GM21381 (cell line): ENCODE results near the gene SLCO2B1.
"Not testable (repeated sequence)": the region's sequence is repeated elsewhere in the genome, so short reads cannot be mapped to it uniquely, and the experiment has no call there.

Source experiments
- ATAC-seq: cut with Tn5 transposase; IDR thresholded peaks from one replicate; pipeline ENCODE4 v1.9.1; 2021; ENCODE audit warnings: mild to moderate bottlenecking, moderate library complexity; ENCODE audit not compliant: unreplicated experiment

Gene SLCO2B1, protein sequence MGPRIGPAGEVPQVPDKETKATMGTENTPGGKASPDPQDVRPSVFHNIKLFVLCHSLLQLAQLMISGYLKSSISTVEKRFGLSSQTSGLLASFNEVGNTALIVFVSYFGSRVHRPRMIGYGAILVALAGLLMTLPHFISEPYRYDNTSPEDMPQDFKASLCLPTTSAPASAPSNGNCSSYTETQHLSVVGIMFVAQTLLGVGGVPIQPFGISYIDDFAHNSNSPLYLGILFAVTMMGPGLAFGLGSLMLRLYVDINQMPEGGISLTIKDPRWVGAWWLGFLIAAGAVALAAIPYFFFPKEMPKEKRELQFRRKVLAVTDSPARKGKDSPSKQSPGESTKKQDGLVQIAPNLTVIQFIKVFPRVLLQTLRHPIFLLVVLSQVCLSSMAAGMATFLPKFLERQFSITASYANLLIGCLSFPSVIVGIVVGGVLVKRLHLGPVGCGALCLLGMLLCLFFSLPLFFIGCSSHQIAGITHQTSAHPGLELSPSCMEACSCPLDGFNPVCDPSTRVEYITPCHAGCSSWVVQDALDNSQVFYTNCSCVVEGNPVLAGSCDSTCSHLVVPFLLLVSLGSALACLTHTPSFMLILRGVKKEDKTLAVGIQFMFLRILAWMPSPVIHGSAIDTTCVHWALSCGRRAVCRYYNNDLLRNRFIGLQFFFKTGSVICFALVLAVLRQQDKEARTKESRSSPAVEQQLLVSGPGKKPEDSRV

DNA sequence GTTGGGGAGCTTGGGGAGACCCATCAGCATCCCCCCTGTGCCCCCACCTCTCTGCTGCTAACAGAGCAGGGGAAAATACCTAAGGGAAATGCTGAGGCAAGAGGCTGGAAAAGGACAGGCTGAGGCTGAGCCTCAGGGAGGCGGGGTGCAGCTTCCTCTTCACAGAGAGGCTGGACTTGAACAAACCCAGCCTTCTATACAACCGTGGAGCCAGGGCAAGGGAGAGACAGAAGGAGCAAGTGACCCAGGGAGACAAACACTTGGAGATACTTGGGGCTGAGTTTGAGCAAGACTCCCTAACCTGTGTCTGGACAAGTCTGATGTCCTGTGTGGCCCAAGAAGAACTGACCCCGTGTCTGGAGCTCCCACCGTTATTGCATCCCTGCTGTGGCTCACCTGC is at the start of gene SLCO2B1:
SLCO2B1 (plus strand) TSS at position 229 of the 400 bp plus-strand sequence. CDS start 275 bp downstream, outside the sequence.
- ATAC-seq, result no peak

DNA sequence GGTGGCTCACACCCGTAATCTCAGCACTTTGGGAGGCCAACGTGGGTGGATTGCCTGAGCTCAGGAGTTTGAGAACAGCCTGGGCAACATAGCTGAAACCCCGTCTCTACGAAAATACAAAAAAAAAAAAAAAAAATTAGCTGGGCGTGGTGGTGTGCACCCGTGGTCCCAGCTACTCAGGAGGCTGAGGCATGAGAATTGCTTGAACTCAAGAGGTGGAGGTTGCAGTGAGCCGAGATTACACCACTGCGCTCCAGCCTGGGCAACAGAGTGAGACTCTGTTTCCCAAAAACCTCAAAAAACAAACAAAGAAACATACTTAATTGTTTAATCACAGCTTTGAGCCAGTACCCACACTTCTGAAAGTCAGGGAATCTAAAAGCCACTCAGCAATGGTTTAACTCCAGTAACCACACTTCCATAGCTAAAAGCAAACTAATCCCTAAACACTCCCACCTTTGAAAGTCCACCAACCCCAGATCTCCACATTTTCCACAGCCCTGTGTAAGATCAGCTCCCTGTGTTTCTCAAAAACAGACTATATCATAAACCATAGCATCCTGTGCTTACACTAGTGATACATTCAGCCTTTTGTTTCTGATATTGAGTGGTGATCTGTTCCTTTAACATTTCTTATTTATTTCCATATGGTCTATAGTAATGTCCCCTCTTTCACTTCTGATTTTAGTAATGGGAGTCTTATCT is 49.3 kb upstream of the SLCO2B1 start:
- no peak for ATAC-seq

DNA sequence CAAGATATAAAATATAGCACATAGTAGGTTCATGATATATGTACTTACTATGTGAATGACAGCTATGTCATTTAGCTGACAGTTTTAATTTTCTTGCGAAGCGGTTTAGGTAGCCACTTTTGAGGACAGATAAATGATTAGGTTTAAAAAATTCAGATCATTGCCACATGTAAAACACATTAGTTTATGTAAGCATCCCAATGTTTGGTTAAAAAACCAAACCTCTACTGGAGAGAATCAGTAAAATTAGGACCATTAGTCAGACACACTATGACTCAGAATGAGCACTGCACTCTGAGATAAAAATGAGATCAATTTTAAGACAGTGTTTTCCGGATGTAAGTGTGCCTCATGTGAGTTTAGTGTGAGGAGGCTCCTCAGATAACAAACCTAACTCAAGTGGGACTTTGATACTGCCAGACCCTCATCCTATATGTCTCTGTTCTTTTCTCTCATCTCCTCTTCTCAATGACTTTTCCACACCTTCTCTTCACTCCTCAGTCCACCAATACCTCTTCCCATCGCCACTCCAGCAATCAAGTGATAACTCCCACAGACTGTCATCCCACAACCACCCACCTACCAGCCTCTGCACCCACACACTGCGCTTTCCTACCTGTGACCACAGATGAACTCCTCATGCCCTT is 47.4 kb upstream of the SLCO2B1 start:
- ATAC-seq, result no peak

DNA sequence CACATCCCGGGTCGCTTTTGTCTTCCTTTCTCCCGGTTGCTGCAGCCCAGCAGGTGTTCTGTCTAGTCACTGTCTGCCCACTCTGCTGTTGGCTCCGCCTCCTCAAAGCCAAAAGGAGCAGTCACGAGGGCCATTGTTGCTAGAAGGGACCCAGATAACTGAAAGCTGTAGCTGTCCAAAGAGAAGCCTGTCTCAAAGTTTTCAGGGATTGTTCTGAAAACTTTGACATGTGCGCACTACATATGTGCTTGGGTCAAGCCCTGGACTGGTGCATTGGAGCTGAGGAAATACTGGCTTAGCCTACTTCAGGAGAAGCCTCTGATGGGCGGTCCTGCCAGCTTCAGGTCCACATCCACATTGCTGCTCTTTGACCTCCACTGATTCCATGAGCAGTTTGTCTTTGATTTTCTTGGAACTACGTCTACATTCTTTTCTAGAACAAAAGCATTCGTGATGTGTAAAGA is 45.4 kb upstream of the SLCO2B1 start:
- no peak for ATAC-seq

DNA sequence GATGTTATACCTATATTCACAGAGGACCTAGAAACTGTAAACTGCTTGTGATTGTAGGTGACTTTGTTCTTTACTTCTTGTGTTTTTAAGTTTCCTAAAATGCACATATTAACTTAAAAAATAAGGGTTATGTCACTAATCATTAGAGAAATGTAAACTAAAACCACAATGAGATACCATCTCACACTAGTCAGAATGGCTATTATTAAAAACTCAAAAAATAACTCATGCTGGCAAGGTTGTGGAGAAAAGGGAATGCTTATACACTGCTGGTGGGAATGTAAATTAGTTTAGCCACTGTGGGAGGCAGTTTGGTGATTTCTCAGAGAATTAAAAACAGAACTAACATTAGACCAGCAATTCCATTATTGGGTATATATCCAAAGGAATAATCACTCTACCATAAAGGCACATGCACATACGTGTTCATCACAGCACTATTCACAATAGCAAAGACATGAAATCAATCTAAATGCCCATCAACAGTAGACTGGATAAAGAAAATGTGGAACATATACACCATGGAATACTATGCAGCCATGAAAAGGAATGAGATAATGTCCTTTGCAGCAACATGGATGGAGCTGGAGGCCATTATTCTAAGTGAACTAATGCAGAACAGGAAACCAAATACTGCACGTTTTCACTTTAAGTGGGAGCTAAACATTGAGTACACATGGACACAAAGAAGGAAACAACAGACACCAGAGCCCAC is 44.8 kb upstream of the SLCO2B1 start:
- ATAC-seq, result not testable (repeated sequence)

DNA sequence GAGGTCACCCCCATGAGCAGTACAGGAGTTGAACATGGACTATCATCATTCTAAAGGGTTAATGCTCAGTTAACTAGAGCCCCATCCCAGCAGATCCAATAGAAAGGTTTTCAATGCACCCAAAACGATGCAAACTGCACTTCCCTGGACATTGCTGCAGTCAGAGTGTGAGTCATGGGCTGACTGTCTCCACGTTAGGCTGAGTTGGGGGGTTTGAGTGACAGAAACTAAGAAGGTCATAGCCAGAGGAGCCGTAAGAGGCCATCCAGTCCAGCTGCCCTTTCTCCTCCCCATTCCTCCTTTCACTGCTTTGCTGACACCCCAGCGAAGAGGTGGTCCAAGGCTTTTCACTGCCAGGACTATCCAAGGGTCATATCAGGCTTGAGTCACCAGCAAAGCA is 43.7 kb upstream of the SLCO2B1 start:
- no peak for ATAC-seq

DNA sequence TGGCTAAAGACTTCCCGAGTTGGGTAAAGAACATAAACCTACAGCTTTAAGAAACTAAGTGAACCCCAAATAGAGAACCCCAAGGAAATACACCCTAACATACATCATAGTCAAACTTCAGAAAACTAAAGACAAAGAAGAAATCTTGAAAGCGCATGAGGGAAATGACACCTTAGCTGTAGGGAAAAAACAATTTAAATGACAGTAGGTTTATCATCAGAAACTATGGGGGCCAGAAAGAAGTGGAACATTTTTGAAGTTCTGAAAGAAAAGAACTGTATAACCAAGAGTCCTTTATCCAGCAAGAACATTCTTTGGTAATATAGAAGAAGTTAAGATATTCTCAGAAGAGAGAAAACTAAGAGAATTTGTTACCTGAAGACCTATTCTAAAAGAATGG is 38.7 kb upstream of the SLCO2B1 start:
- ATAC-seq, result no peak

DNA sequence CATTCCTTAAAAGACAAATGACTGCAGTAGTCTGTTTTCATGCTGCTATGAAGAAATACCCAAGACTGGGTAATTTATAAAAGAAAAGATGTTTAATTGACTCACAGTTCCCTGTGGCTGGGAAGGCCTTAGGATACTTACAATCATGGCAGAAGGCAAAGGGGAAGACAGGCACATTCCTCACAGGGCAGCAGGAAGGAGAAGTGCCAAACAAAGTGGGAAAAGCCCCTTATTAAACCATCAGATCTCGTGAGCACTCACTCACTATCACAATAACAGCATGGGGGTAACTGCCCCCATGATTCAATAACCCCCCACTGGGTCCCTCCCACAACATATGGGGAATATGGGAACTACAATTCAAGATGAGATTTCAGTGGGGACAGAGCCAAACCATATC is 37.9 kb upstream of the SLCO2B1 start:
- no peak for ATAC-seq

DNA sequence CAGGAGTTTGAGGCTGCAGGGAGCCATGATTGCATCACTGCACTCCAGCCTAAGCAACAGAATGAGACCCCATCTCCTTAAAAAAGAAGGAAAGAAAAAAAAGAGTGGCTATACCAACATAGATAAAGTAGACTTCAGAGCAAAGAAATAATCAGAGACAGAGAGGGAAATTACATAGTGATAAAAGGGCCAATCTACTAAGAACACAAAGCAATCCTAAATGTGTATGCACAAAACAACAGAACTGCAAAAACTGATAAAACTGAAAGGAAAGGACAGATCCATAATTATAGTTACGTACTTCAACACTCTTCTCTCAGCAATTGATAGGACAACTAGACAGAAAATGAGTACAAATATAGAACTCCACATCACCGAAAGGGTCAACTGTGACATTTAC is 36.4 kb upstream of the SLCO2B1 start:
- no peak for ATAC-seq

DNA sequence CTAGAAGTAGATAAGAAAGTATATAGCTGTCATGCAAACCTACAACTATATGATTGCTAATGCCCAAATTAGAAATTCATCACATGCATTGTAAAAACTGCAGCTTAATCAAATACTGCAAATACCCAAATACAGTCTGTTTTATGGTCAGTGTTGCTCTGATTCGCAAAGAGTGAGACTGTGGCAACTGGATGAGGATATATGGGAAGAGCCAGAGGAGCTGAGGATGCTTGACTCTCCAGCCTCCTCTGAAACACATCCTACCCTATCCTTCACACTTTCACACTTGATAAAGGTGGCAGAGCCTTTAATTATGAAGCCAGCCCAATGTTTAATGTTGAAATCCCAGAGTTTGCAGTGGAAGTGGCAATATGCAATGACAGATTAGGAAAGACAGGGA is 32.3 kb upstream of the SLCO2B1 start:
- ATAC-seq, result no peak

DNA sequence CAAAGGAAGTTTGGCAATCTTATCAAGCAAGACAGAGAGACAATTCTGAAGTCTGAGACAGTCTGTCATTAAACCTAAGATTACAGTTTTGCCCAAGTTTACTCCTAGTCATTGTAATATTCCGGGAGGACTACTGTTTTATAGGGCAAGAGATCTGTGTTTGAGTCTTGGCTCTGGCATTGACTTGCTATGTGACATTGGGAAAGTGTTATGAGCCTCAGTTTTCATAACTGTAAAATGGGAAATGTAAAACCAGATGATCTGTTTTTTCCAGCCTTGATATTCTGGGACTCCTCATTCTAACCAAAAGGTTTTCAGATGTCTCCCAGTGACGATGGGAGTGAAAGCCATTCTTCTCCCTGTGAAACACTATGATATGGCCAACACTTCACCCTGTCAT is 24.3 kb upstream of the SLCO2B1 start:
- ATAC-seq, result no peak

DNA sequence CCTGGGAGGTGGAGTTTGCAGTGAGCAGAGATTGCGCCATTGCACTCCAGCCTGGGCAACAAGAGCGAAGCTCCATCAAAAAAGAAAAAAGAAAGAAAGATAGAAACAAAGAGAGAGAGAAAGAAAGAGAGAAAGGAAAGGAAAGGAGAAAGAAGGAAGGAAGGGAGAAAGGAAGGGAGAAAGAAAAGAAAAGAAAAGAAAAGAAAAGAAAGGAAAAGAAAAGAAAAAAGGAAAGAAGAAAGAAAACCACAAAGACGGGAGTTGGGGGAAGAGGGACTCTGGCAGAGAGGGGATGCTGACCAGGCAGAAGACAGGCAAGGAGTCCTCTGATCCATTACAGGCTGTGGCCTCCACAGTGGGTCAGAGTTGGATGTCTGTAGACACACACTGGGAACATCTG is 18.8 kb upstream of the SLCO2B1 start:
- no peak for ATAC-seq

DNA sequence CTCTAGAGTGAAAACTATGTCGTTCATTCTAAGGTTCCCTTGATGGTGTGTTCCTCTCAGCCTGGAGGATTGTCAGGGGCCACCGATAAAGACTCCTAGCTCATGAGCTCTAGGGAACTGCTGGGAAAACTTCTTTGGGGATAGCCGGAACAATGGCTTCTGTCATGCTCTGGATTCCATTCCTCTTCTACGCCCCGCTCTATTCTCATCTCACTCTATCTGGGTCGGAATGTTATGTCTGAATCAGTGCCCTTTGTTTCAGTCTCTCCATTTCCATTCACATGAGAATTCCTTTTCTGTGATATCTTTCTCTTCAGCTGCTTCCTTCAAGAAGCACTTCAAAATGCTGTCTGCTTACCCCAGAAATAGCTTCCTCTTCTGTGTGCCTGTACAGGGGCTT is 16.9 kb upstream of the SLCO2B1 start:
- ATAC-seq, result no peak

DNA sequence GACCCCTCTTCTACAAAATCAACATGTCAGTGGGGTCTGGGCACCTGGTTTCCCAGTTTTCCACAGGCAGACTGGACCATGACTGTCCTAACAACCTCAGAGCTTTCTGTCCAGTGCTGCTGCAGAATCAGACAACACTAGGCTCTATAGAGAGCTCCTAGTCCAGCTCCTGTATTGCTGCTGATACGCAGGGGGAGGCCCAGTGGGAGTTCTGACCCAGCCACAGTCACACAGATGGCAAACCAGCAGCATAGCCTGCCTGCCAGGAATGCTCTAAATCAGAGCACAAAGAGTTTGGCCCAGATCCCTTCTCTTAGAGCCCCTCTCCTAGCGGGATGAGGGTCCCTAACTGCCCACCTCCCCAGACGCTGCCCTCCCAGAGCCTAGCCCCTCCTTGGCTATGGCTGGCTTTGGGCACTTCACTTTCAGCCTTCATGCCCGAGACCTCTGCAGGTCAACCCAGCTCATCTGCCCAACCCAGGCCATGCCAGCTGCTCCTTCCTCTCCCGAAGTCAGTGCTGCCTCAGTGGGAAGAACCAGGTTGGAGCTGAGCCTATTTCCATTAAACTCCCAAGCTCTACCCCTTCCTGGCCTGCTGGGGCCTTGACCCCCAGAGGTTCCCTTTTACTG is 15.8 kb upstream of the SLCO2B1 start:
- ATAC-seq, result no peak

DNA sequence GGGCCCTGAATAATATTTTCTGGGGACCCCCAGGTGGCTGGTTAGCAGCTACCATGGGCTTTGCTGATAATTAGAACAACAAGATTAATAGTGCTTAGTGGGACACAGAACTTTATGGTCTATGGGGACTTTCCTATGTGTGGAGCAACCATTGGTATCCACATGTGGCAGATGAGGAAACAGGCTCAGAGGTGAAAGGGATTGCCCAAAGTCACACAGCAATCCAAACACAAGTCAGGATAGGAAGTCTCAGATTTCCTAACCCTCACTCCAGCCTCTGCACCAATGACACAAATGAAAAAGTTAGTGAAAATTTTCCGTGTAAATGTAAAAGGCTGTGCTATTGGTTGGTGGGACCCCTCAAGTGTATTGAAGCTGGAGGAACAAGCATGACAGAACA is 15.3 kb upstream of the SLCO2B1 start:
- ATAC-seq, result no peak

DNA sequence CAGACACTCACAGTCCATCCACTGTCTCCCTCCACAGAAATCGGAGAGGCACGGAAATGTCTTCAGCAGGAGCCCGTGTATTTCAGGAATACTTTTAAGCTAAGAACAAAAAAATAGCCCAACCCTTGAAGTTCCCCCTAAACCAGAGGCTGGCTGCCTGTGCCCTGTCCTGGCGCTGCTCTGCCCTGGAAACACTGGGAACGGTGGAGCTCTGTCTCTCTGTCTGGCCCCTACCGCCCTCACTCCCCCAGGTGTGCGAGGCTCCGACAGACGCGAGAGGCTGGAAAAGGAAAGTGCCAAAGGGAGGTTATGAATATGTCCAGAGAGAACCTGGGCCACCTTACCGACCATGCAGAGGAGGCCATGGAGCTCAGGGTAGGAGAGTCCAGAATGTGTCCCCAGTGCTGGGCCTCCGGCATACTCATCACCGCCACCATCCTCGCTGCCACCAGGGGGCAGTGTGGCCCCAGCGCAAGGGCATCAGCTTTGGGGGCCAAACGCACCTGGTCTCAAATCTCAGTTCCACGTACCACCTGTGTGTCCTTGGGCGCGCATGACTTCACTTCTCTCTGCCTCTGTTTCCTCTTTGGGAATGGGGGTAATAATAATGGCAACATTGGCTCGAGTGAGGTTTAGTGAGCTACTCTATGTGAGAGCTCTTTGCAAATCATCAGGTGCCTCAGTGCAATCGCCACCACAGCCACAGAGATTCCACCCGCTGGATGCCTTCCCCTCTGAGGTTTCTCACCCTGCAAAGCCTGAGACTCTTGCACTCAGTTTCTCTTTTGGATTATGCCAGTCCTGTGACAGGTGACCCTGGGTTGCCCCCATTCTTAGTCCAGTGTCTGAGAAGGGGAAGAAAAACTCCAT is 10.4 kb upstream of the SLCO2B1 start:
- no peak for ATAC-seq

DNA sequence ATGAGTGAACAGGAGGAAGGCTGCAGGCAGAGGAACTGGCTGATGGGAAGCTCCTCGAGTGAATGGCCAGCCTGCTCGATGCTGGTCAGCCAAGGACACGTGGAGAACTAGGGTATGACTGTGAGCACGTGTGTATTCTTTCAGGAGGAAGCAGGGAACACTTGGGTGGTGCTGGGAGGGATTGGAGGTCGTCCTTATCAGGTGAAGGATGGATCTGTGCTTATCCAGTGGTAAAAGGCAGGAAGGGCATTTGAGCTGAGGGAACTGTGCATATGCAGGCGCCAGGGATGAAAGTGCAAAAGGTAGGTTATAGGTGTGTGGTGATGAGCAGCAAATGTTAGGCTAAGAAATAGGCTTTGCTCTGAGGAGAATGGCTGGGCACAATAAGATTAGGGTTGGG is 9.7 kb upstream of the SLCO2B1 start:
- no peak for ATAC-seq

DNA sequence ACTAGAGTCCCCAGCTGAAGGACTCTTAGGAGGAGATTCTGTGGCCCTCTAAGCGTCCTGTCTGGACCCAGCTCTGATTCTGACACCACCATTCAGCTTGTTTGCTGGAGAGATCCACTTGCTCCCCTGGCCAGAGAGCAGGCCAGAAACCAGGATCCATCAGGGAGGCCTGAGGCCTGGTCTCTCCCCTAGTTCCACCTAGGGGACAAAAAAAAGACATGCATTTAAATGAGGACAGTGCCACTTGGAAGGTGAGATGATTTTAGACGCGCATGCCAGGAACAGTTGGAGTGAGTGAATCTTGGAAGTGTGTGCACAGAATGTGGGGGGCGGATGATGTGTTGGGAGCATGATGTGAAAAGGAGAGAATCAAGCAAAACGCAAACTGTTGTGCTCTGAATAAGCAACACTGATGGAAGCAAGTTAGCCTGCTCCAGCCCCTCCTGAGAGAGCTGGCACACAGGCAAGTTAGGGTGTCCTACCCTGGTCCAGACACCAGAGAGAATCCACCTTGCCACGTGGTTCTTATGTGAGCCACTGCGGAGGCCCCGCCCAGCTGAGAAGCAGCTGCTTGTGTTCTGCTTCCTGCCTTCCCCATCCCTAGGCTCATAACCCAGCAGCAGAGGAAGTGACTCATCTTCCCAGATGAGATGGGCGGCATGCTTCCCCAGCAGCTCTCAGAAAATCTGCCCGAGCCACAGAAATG is 8.0 kb upstream of the SLCO2B1 start:
- ATAC-seq, result peak; percentile 65

DNA sequence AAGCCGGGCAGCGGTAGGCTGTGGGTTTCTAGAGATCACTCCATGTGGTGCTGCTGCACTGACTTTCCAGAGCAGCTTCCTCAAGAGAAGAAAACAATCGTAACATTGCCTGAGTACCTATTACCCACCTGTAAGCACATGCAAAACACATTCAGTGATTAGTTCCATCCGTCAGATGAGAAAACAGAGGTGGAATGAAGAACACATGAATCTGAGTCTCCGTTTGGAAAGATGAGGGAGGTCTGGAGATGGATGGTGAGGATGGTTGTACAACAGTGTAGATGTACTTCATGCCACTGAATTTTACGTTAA is 7.5 kb upstream of the SLCO2B1 start:
- no peak for ATAC-seq
